Measurements from ENCODE around the gene NEK11. TPM values are rescaled to one million over a fixed set of nuclear protein-coding genes. Genes with fewer than 3 reads are reported as not detected.
"Not testable (repeated sequence)": the region's sequence is repeated elsewhere in the genome, so short reads cannot be mapped to it uniquely, and the experiment has no call there.

Gene NEK11
- total RNA-seq, 1 donor from 2014 or later, result 9.6 TPM

DNA sequence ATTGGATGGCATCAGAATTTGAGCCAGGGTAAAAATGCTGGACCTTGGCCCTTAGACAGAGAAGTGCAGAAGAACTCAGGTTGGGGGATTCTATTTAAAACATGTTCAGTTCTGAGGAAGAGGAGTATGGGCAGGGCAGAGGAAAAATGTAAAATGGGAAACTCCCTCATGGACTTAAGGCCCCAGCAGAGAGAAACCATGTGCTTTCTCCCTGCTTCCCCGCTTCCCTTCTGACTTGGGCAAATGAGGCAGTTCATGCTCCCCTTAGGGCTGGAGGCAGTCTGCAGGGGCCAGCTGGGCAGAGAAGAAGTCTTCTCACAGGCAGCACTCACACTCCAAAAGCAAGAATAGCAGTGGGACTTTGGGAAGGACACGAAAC lies 345.0 kb downstream of the NEK11 start:
- no peaks in the 10 kb centered on the region for H3K27me3 Mint-ChIP-seq (ENCODE audit: unreplicated experiment)
- H3K9me3 Mint-ChIP-seq (ENCODE audit: unreplicated experiment), result no peaks in the 10 kb centered on the region
- H3K36me3 Mint-ChIP-seq (ENCODE audit: low read depth, unreplicated experiment), result peaks cover 11% of the 10 kb centered on the region
- H3K4me1 Mint-ChIP-seq (ENCODE audit: unreplicated experiment), result peaks cover 19% of the 10 kb centered on the region
- DNase-seq (ENCODE audit: low spot score), result no peak
- peak overlapping the region; percentile 78 for H3K27ac Mint-ChIP-seq (ENCODE audit: unreplicated experiment)
- TF ChIP-seq, protein P1, sequence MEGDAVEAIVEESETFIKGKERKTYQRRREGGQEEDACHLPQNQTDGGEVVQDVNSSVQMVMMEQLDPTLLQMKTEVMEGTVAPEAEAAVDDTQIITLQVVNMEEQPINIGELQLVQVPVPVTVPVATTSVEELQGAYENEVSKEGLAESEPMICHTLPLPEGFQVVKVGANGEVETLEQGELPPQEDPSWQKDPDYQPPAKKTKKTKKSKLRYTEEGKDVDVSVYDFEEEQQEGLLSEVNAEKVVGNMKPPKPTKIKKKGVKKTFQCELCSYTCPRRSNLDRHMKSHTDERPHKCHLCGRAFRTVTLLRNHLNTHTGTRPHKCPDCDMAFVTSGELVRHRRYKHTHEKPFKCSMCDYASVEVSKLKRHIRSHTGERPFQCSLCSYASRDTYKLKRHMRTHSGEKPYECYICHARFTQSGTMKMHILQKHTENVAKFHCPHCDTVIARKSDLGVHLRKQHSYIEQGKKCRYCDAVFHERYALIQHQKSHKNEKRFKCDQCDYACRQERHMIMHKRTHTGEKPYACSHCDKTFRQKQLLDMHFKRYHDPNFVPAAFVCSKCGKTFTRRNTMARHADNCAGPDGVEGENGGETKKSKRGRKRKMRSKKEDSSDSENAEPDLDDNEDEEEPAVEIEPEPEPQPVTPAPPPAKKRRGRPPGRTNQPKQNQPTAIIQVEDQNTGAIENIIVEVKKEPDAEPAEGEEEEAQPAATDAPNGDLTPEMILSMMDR (IDR thresholded peaks at IDR 0.05; ENCODE audit: unreplicated experiment), result no peak
- H3K4me3 Mint-ChIP-seq (ENCODE audit: unreplicated experiment), result no peak overlapping the region

- peaks cover 11% of the 10 kb centered on the region for H3K36me3 Mint-ChIP-seq (ENCODE audit: low read depth, unreplicated experiment)
- H3K27me3 Mint-ChIP-seq (ENCODE audit: unreplicated experiment), result no peaks in the 10 kb centered on the region
- H3K27ac Mint-ChIP-seq (ENCODE audit: unreplicated experiment), result no peak overlapping the region
- TF ChIP-seq, protein P1 (IDR thresholded peaks at IDR 0.05; ENCODE audit: unreplicated experiment), result no peak
- no peak overlapping the region for H3K4me3 Mint-ChIP-seq (ENCODE audit: unreplicated experiment)
- H3K4me1 Mint-ChIP-seq (ENCODE audit: unreplicated experiment), result peaks cover 23% of the 10 kb centered on the region
- DNase-seq (ENCODE audit: low spot score), result no peak
- no peaks in the 10 kb centered on the region for H3K9me3 Mint-ChIP-seq (ENCODE audit: unreplicated experiment)
Observed at GRCh38 chr3:131374741-131375140, 348.1 kb downstream of the NEK11 start.

DNA sequence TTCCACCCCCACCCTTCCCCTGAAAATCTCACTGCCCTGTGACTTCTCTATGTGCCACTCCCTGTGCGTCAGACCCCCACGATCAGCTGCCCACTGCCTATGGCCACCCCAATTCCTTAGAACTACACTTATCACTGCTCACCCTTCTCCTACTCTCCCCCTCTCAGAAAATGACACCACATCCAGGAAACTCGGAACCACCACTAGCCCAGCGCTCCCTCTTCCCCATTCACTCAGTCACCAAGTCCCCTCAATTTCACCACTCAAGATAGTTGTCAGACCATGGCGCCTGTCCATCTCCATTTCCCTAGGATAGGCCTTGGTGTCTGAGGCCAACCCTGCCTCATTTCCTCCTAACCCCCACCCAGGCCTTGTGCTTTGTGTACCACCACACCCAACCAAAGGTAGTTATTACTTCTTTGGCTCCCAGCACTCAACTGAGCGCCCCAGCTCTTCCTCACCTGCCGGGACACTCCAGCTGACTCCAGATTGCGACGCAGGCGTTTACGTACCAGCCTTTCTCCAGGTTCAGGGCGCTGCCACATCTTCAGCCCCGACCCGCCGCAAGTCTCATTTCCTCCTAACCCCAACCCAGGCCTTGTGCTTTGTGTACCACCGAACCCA lies 354.3 kb downstream of the NEK11 start:
- H3K27ac Mint-ChIP-seq (ENCODE audit: unreplicated experiment), result peak overlapping the region; percentile 64
- H3K27me3 Mint-ChIP-seq (ENCODE audit: unreplicated experiment), result peaks cover 12% of the 10 kb centered on the region
- not testable (repeated sequence) for H3K9me3 Mint-ChIP-seq (ENCODE audit: unreplicated experiment); DNase-seq (ENCODE audit: low spot score)
- H3K4me1 Mint-ChIP-seq (ENCODE audit: unreplicated experiment), result peaks cover 27% of the 10 kb centered on the region
- H3K4me3 Mint-ChIP-seq (ENCODE audit: unreplicated experiment), result peak overlapping the region; percentile 96
- peaks cover 21% of the 10 kb centered on the region for H3K36me3 Mint-ChIP-seq (ENCODE audit: low read depth, unreplicated experiment)

GRCh38 chr3:131381445-131382291 lies 355.0 kb downstream of the NEK11 start, which contains the start of gene NUDT16:
Gene NUDT16 (plus strand): TSS chr3:131381774. CDS start chr3:131381805, 31 bp downstream.
- Mint-ChIP-seq H3K36me3 (ENCODE audit: low read depth, unreplicated experiment) (peaks cover 24% of the 10 kb centered on the region), H3K27me3 (ENCODE audit: unreplicated experiment) (peaks cover 16% of the 10 kb centered on the region), H3K4me1 (ENCODE audit: unreplicated experiment) (peaks cover 34% of the 10 kb centered on the region), H3K27ac (ENCODE audit: unreplicated experiment) (peak within 1 kb of the TSS; percentile 64), H3K9me3 (ENCODE audit: unreplicated experiment) (no peaks in the 10 kb centered on the region), H3K4me3 (ENCODE audit: unreplicated experiment) (peak within 1 kb of the TSS; percentile 96)
- DNase-seq (ENCODE audit: low spot score), result peak; percentile 99
- TF ChIP-seq, protein P1 (IDR thresholded peaks at IDR 0.05; ENCODE audit: unreplicated experiment), result no peak

DNA sequence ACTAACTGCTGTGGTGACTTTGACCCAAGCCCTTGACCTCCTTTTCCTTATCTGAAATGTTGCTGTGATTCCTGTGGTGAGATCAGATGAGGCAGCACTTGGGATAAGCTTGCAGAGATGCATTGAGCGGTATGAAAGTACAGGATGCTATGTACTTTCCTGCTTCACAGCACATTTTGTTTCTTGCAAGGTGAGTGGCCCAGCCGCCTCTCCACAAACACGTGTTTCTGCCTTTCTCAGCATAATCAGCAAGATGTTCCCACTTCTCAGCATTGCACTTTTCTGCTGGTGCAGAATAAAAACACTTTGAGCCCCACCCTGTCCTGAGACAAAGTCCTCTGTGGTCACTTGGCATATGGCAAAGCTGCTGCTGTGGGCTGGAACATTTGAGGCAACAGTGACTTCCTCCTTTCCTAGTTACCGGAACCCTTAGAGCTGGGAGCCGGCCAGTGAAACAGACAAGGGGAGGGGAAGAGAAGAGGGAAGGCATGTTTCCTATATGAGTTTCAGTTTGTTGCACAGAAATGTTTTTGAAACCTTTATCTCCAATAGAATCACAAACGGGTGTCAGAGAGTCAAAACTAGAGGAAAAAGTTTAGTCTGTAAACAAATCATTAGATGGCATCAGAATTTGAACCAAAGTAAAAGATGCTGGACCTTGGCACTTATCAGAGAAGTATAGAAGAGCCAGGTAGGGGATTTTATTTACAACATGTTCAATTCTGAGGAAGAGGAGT lies 359.9 kb downstream of the NEK11 start:
- no peak for DNase-seq (ENCODE audit: low spot score)
- H3K27me3 Mint-ChIP-seq (ENCODE audit: unreplicated experiment), result peaks cover 16% of the 10 kb centered on the region
- H3K4me1 Mint-ChIP-seq (ENCODE audit: unreplicated experiment), result peaks cover 46% of the 10 kb centered on the region
- H3K9me3 Mint-ChIP-seq (ENCODE audit: unreplicated experiment), result no peaks in the 10 kb centered on the region
- H3K27ac Mint-ChIP-seq (ENCODE audit: unreplicated experiment), result peak overlapping the region; percentile 2
- peaks cover 24% of the 10 kb centered on the region for H3K36me3 Mint-ChIP-seq (ENCODE audit: low read depth, unreplicated experiment)
- TF ChIP-seq, protein P1 (IDR thresholded peaks at IDR 0.05; ENCODE audit: unreplicated experiment), result no peak
- no peak overlapping the region for H3K4me3 Mint-ChIP-seq (ENCODE audit: unreplicated experiment)

Data from endothelial cell (in vitro differentiated cells).